ENCODE measurements around the gene DHX58.

Gene DHX58

DNA sequence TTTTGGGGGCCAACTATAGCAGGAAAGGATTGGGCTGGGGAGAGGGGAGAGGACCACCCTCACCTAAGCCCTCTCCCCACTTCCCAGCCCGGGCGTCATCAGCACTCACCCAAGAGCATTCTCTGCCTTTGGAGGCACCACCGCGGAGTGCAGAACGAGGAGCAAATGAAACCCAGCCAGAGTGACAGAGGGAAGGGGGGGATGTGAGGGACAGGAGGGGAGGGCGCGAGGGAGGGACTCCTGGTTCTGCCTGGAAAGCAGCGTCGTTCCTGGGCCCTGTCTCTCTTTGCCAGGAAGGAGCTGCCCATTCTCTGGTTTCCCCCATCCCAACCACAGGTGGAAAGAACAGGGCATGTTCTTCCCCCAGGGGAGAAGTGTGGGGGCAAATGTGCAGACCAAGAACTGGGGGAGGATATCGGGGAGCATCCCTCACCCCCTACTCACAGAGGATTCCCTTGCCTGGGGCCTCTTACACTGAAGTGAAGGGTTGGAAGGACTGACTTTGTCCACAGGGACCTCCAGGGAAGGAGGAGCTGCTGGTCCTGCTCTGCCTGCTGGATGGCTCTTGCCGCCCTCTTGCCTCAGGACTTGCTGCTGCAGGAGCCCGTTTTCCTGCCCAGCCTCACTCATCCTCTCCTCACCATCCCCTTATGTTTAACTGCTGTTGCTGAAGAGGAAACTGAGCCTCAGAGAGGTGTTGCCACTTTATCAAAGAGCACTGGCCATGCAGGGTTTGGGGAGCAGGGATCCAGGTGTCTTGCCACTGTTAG lies 58.6 kb downstream of the DHX58 start:
- no peak for DNase-seq (ENCODE audit: low read depth)

GRCh38 chr17:42052346-42052877 lies 60.1 kb downstream of the DHX58 start:
- DNase-seq (ENCODE audit: low read depth), result no peak

DNA sequence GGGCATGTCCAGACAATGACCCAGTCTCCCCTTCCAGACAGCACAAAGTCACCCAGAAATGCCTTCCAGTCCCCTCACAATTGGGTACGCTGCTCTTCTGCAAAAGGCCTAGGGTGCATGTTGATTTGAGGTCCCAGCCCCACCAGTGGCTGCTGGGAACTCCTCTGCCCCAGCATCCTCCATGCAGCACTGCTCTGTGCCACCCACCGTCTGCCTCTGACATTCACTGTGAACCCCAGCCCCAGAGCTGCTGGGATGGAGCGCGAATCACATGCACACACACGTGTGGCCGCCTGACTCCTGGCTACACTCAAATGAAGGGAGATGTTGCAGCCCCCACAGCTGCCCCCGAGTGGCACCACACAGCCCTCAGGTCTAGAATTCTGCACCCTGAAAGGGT lies 60.9 kb downstream of the DHX58 start:
- DNase-seq (ENCODE audit: low read depth), result no peak

All from T-helper 22 cell (primary cell).